ENCODE results near the gene CEMP1. TPM values are rescaled to one million over a fixed set of nuclear protein-coding genes. Genes with fewer than 3 reads are reported as not detected.

CEMP1 gene
- total and polyA plus RNA-seq, 2 experiments from 2014 or later, result 0.31 to 7.5 TPM

DNA sequence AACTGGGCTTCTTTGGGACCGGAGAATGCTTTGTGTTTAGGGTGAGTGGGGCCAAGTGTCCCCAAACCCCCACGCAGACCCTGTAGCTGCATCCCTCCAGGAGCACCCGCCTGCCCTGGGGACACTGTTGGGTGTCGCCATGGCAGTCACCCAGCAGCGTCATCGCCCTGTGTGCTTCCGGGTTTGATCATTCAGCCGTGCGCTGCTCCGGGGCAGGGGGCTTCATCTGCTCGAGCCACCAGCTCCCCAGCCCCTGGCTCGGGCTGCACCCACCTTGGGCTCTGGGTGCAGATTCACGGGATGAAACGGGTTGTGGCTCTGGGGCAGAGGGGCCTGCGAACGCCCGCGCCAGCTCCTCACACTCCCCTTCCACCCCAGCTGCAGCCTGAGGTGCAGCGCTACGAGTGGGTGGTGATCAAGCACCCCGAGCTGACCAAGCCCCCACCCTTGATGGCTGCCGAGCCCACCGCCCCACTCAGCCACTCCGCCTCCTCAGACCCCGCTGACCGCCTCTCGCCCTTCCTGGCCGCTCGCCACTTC is 31.2 kb downstream of the CEMP1 start:
- Histone ChIP-seq H3K4me2 (no peak overlapping the region), H3K36me3 (ENCODE audit: insufficient read depth) (no peaks in the 10 kb centered on the region), H3K9me2 (ENCODE audit: insufficient read depth) (no peaks in the 10 kb centered on the region), H3K4me3 (no peak overlapping the region), H3K79me2 (replicated peaks; ENCODE audit: insufficient read depth) (no peaks in the 10 kb centered on the region), H3K4me1 (ENCODE audit: insufficient read depth) (peaks cover 7% of the 10 kb centered on the region; the same call in 1 of the 2 replicates), H3F3A (replicated peaks; ENCODE audit: low read depth) (no peaks in the 10 kb centered on the region), H2AFZ (no peak overlapping the region), H4K20me1 (replicated peaks; ENCODE audit: insufficient read depth) (no peaks in the 10 kb centered on the region; the same call in 1 of the 2 replicates), H3K27me3 (ENCODE audit: insufficient read depth) (no peaks in the 10 kb centered on the region), H3K27ac (ENCODE audit: low read depth) (no peak overlapping the region)
- H3K27me3 Mint-ChIP-seq (ENCODE audit: insufficient read depth, low read depth, poor library complexity), result no peaks in the 10 kb centered on the region
- DNase-seq (ENCODE audit: low spot score) (no peak), ATAC-seq (no peak)
- peaks cover 5% of the 10 kb centered on the region for H3K4me1 Mint-ChIP-seq
- no peak overlapping the region for H3K27ac Mint-ChIP-seq
- H3K4me3 Mint-ChIP-seq, result no peak overlapping the region
- no peaks in the 10 kb centered on the region for H3K9me3 Mint-ChIP-seq
- no peak for TF ChIP-seq ZNF331 (CRISPR knock-in tag; IDR thresholded peaks at IDR 0.05; ENCODE audit: low read depth)
- TF ChIP-seq ZNF114 (CRISPR knock-in tag; IDR thresholded peaks at IDR 0.05), result no peak
- TF ChIP-seq STAT1 (IDR thresholded peaks at IDR 0.05; ENCODE audit: unreplicated experiment), result no peak
- TF ChIP-seq NANOG (IDR thresholded peaks at IDR 0.05; ENCODE audit: borderline replicate concordance), result no peak
- TF ChIP-seq, protein P1, sequence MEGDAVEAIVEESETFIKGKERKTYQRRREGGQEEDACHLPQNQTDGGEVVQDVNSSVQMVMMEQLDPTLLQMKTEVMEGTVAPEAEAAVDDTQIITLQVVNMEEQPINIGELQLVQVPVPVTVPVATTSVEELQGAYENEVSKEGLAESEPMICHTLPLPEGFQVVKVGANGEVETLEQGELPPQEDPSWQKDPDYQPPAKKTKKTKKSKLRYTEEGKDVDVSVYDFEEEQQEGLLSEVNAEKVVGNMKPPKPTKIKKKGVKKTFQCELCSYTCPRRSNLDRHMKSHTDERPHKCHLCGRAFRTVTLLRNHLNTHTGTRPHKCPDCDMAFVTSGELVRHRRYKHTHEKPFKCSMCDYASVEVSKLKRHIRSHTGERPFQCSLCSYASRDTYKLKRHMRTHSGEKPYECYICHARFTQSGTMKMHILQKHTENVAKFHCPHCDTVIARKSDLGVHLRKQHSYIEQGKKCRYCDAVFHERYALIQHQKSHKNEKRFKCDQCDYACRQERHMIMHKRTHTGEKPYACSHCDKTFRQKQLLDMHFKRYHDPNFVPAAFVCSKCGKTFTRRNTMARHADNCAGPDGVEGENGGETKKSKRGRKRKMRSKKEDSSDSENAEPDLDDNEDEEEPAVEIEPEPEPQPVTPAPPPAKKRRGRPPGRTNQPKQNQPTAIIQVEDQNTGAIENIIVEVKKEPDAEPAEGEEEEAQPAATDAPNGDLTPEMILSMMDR (conservative IDR thresholded peaks at IDR 0.05; ENCODE audit: low read depth in 2 of 2), result no peak
- no peak for TF ChIP-seq EZH2phosphoT487 (IDR thresholded peaks at IDR 0.05; ENCODE audit: unreplicated experiment)
- TF ChIP-seq, protein P2, sequence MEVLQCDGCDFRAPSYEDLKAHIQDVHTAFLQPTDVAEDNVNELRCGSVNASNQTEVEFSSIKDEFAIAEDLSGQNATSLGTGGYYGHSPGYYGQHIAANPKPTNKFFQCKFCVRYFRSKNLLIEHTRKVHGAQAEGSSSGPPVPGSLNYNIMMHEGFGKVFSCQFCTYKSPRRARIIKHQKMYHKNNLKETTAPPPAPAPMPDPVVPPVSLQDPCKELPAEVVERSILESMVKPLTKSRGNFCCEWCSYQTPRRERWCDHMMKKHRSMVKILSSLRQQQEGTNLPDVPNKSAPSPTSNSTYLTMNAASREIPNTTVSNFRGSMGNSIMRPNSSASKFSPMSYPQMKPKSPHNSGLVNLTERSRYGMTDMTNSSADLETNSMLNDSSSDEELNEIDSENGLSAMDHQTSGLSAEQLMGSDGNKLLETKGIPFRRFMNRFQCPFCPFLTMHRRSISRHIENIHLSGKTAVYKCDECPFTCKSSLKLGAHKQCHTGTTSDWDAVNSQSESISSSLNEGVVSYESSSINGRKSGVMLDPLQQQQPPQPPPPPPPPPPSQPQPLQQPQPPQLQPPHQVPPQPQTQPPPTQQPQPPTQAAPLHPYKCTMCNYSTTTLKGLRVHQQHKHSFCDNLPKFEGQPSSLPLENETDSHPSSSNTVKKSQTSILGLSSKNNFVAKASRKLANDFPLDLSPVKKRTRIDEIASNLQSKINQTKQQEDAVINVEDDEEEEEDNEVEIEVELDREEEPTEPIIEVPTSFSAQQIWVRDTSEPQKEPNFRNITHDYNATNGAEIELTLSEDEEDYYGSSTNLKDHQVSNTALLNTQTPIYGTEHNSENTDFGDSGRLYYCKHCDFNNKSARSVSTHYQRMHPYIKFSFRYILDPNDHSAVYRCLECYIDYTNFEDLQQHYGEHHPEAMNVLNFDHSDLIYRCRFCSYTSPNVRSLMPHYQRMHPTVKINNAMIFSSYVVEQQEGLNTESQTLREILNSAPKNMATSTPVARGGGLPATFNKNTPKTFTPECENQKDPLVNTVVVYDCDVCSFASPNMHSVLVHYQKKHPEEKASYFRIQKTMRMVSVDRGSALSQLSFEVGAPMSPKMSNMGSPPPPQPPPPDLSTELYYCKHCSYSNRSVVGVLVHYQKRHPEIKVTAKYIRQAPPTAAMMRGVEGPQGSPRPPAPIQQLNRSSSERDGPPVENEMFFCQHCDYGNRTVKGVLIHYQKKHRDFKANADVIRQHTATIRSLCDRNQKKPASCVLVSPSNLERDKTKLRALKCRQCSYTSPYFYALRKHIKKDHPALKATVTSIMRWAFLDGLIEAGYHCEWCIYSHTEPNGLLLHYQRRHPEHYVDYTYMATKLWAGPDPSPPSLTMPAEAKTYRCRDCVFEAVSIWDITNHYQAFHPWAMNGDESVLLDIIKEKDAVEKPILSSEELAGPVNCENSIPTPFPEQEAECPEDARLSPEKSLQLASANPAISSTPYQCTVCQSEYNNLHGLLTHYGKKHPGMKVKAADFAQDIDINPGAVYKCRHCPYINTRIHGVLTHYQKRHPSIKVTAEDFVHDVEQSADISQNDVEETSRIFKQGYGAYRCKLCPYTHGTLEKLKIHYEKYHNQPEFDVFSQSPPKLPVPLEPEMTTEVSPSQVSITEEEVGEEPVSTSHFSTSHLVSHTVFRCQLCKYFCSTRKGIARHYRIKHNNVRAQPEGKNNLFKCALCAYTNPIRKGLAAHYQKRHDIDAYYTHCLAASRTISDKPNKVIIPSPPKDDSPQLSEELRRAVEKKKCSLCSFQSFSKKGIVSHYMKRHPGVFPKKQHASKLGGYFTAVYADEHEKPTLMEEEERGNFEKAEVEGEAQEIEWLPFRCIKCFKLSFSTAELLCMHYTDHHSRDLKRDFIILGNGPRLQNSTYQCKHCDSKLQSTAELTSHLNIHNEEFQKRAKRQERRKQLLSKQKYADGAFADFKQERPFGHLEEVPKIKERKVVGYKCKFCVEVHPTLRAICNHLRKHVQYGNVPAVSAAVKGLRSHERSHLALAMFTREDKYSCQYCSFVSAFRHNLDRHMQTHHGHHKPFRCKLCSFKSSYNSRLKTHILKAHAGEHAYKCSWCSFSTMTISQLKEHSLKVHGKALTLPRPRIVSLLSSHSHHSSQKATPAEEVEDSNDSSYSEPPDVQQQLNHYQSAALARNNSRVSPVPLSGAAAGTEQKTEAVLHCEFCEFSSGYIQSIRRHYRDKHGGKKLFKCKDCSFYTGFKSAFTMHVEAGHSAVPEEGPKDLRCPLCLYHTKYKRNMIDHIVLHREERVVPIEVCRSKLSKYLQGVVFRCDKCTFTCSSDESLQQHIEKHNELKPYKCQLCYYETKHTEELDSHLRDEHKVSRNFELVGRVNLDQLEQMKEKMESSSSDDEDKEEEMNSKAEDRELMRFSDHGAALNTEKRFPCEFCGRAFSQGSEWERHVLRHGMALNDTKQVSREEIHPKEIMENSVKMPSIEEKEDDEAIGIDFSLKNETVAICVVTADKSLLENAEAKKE (CRISPR knock-in tag; IDR thresholded peaks at IDR 0.05), result no peak
- TF ChIP-seq EZH2 (IDR thresholded peaks at IDR 0.05; ENCODE audit: low read depth, unreplicated experiment), result no peak
- no peak for TF ChIP-seq POLR2AphosphoS5 (IDR thresholded peaks at IDR 0.05; ENCODE audit: low read depth)
- no peak for TF ChIP-seq CREB1 (CRISPR knock-in tag; IDR thresholded peaks at IDR 0.05; ENCODE audit: low read depth)
- TF ChIP-seq JUNB (IDR thresholded peaks at IDR 0.05; ENCODE audit: unreplicated experiment), result no peak
- TF ChIP-seq, protein P3, sequence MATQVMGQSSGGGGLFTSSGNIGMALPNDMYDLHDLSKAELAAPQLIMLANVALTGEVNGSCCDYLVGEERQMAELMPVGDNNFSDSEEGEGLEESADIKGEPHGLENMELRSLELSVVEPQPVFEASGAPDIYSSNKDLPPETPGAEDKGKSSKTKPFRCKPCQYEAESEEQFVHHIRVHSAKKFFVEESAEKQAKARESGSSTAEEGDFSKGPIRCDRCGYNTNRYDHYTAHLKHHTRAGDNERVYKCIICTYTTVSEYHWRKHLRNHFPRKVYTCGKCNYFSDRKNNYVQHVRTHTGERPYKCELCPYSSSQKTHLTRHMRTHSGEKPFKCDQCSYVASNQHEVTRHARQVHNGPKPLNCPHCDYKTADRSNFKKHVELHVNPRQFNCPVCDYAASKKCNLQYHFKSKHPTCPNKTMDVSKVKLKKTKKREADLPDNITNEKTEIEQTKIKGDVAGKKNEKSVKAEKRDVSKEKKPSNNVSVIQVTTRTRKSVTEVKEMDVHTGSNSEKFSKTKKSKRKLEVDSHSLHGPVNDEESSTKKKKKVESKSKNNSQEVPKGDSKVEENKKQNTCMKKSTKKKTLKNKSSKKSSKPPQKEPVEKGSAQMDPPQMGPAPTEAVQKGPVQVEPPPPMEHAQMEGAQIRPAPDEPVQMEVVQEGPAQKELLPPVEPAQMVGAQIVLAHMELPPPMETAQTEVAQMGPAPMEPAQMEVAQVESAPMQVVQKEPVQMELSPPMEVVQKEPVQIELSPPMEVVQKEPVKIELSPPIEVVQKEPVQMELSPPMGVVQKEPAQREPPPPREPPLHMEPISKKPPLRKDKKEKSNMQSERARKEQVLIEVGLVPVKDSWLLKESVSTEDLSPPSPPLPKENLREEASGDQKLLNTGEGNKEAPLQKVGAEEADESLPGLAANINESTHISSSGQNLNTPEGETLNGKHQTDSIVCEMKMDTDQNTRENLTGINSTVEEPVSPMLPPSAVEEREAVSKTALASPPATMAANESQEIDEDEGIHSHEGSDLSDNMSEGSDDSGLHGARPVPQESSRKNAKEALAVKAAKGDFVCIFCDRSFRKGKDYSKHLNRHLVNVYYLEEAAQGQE (IDR thresholded peaks at IDR 0.05; ENCODE audit: unreplicated experiment), result no peak
- TF ChIP-seq, protein P4, sequence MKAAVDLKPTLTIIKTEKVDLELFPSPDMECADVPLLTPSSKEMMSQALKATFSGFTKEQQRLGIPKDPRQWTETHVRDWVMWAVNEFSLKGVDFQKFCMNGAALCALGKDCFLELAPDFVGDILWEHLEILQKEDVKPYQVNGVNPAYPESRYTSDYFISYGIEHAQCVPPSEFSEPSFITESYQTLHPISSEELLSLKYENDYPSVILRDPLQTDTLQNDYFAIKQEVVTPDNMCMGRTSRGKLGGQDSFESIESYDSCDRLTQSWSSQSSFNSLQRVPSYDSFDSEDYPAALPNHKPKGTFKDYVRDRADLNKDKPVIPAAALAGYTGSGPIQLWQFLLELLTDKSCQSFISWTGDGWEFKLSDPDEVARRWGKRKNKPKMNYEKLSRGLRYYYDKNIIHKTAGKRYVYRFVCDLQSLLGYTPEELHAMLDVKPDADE (IDR thresholded peaks at IDR 0.05), result no peak
- peaks cover 8% of the 10 kb centered on the region; the same call in 2 of the 3 replicates for H3K36me3 Mint-ChIP-seq (ENCODE audit: low read depth)

Measured in GM23338 (cell line).